GM19328 (cell line): ENCODE data around the gene NOS3.

ENCODE experiments used
- ATAC-seq: cut with Tn5 transposase; IDR thresholded peaks from one replicate; pipeline ENCODE4 v1.9.1; 2021; ENCODE audit warnings: mild to moderate bottlenecking, moderate library complexity; ENCODE audit not compliant: unreplicated experiment

Gene NOS3

DNA sequence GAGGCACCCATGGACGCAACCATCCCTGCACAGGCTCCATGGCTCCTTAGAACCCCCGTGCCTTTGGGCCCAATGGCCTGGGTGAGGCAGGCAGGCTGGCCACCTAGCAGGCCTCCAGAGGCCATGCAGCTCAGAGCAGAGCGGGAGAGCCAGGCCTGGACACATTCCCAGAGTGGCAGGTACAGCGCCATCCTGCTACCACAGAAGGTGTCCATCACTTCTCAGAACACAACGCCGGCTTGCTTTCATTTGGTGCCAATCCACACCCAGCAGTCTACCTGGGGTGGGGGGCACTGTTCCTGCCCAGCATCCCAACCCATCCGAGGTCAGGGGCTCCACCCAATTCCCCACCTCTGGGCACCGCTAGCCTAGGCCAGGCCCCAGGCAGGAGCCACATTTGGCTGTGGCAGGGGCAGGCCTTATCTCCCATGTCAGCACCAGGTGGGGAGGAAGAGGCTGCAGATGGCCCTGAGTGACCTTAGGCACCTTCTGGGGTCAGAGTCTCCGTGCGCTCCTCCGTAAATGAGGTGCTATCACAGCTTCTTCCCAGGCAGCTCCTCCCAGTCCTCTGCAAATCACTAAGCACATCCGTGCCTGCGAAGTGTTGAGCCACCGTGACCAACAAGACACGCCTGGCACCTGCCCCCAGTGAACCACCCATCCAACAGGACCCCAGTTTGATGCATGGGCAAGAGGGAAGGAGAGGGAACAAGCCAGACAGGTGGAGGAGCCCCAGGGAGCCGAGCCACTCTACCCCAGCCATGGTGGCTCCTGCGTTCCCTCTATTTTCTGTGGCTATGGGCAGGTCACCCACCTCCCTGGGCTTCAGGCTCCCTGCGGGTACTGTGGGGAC, 26.9 kb upstream of the NOS3 start:
- no peak for ATAC-seq

DNA sequence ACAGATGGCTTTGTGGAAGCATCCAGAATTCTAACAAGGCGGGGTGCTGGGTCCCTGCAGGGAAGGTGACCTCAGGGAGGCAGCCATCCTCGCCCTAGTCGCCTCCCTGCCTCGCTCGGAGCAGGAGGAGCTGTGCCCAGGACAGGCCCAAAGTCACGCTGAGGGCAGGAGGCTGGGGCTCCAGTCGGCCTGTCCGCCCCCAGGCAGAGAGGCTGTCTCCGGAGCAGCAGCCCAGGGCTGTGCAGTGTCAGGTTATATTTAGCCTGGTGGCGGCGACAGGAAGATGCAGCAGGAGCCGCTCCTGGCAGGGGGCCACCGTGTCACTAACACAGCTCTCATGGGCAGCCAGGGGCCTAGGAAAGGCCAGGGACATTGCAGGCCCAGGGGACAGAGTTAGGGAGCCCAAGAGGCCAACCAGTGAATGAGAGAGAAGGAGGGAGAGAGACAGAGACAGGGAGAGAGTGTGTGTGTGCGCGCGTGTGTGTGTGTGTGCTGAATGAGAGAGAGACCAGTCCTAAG, 26.2 kb upstream of the NOS3 start:
- ATAC-seq = no peak

DNA sequence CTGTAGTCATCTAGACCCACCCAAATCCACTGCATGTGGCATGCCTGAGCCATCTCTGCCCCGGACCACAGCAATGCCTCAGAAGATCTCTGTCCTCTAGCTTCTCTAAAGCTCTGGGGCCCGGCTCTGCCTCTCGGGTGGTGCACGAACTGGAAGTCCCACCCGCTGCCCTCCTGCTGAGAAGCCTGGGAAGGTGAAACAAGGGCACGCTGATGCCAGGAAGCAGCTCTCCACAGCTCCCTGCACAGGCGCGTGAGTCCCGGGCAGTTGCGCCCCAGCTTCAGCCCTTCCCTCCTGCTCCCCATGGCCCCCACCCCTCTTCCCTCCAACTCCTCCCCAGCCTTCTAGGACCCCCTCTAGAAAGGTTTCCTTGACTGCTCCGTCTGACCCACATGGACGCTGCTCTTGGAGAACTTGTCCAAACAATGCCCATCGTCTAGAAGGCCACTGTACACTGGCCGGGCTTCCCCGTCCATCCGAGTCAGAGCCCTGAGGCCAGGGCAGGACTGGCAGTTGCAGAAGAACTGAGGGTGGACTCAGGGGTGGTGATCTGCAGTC, 25.5 kb upstream of the NOS3 start:
- no peak for ATAC-seq

DNA sequence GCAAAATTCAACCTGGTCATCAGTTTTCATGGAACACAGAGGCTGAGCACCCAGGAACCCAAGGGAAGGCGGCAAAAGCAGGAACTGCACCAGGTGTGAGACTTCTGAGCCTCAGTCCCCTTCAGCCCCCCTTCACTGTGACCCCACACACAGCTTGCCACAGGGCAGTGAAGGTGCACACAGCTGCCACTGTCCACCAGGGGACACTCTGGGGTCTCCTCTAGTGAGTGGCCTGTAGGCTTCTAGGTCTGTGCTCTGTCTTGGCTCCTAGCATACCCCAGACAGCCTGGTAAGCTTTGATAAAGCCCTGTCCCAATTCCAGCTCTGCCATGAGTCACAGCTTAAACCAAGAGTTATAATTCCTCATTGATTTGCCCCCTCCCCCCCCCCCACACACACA, 24.8 kb upstream of the NOS3 start:
- no peak for ATAC-seq

DNA sequence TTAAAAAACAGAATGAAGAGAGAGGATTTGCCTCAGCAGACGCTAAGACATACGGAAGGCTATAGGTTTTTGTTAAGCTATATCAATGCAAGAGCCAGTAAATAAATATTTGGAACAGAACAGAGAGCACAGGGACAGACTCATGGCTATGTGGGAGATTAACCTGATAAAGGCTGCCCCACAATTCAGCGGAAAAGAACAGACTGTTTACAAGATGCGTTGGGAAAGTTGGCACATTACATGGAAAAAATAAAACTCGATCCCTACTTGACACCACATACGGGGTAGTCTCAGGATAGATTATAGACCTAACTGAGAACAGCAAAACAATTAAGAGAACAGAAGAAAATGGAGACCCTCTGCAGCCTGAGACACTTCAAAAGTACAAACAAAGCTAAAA, 23.5 kb upstream of the NOS3 start:
- no peak for ATAC-seq

DNA sequence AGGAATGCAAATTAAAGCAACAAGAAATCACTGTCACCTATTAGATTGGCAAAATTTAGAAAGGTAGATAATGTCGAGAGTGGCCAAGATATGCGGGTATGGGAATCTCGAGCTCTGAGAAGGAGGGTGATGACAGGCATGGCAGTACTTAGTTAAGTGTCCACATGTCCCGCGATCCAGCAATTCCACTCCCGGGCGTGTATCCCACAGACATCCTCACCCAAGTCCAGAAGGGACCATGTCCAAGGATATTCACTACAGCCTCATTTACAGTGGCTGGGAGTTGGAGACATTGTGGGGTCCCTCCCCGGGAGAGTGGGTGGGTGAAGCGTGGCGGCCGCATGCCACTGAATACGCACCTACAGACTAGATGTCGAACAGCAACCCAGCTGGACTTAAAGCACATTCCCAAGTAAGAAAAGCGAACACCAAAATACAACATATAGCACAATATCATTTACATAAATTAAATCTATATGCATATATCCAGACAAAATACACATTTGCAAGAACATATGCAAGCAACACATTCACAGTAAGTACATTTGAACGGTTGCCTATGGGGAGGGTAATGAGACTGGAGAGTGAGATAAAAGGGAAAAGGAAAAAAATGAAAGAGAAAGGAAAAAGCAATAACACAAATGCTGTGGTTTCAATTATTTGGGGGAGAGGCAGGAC, 22.6 kb upstream of the NOS3 start:
- ATAC-seq = no peak

DNA sequence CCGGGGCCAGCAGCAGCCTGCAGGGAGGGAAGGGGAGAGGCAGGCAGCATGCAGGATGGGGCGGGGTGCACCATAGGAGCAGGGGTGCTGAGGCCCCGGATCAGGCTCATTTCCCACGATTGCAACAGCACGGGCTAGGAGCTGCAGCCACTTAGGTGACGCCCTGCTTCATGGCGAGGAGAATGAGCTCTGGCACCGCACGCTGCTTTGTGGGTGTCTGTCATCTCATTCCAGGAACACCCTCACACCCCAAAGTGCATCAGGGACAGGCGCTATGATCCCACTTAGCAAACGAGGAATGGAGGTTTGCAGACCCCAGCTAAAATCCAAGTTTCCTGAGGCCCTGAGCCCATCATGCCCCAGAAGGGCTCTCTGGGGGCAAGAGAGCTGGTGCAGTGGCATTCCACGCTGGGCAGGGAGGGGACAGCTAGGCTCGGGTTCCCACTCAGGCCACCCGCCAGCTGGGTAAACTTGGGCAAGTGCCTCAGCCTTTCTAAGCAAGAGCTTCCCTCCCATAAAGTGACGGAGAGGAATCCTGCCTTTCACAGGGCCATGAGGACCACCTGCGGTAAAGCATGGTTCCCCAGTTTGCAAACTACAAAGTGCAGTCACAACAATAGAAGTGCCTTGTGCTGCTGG, 22.0 kb upstream of the NOS3 start:
- no peak for ATAC-seq

DNA sequence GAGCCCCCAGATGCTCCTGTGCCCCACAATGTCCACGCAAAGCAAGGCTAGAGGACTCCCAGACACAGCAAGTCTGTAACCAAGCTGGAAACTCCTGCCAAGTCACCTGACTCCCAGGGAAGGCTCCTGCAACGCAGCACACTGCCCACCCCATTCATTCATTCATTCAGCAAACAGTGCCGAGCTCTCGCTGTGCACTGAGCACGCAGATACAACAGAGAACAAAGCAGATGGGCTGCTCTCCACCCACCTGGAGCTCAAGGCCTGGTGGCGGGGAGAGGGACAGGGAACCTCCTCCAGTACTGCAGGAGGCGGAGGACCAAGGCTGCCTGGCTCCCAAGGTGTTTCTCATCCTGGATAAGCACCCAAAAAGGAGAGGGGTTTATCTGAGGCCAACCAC, 21.3 kb upstream of the NOS3 start:
- no peak for ATAC-seq

DNA sequence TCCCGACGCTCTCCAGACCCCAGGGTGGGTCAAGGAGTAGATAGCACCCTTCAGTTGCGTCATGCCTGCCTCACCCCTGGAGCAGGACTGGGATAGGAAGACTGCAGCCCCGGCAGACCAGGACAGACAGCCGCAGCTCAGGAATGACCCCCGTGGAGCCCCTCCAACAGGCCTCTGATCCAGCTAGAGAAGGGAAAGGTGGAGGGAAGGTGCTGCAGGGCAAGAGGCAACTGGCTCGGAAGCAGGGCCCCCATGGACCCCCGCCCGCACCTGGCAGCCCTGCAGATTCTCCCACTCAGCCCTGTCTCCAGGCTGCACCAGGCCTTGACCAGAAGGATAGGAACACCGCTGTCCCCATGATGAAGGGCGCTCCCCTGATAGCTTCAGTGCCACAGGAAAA, 20.4 kb upstream of the NOS3 start:
- no peak for ATAC-seq

DNA sequence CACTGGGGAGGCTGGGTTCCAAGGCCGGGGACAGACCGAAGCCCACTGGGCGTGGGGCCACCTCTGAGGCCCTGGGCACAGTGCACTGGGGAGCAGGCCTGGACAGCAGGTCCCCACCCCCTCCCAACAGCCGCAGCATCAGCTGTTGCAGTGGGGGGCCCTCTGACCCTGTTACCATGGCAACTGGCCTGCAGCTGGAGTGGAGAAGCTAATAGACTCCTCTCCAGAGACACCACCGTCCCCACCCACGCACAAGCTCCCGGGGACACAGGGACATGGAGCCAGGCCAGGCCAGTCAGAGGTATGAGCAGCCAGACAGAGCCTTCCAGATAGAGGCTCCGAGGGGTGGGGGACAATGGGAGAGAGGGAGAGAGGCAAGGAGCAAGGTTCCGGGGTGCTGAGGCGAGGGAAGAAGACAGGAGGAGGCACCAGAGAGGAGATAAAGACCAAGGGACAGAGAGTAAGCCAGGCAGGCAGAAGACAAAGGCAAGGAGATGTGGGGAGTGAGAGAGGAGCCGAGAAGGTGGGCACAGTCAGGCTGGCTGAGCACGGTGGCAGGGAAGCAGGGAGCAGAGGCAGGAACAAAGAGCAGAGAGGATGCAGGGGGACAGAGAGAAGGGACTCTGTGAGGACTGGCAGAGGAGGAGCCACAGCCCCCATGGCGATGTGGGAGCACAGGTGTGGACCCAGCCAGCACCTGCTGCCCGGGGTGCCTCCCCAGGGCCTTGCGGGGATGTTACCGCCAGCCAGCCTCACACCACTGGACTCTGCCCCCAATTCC, 19.4 kb upstream of the NOS3 start:
- ATAC-seq = no peak

DNA sequence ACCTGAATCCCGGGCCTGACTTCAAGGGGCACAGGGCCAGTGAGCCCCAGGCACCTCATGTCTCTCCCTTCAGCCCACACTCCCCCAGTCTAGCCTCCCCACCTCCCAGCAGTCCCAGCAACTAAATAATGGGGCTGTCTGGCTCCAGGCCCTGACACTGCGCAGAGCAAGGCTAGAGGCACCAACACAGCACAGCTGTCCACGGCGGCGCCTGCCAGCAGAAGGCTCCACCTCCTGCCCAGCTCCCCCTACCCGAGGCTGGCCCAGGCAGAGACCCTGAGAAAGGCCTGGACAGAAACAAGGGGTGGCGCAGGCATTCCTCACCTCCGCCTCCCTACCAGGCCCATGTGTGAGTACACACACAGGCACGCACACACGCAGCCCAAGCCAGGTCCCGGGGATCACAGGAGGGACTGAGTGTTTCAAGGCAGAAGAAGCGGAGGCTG, 18.8 kb upstream of the NOS3 start:
- no peak for ATAC-seq

DNA sequence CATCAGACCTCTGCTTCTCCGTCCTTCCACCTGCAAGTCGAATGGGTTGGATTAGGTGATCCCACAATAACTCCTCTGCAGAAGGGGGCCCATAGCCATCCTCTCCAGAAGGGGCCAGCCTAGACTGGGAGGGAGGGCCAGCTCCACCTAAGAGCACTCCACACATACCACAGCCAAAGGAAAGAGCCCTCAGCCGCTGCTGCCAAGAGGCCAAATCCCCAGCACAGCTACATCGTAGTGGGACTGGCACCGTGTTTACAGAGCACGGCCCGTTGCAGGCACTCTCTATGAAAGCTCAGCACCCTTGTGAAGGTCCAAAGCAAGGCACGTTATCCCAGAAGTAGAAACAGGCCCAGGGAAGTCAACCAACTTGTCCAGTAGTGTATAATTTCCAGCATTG, 18.1 kb upstream of the NOS3 start:
- ATAC-seq = no peak

DNA sequence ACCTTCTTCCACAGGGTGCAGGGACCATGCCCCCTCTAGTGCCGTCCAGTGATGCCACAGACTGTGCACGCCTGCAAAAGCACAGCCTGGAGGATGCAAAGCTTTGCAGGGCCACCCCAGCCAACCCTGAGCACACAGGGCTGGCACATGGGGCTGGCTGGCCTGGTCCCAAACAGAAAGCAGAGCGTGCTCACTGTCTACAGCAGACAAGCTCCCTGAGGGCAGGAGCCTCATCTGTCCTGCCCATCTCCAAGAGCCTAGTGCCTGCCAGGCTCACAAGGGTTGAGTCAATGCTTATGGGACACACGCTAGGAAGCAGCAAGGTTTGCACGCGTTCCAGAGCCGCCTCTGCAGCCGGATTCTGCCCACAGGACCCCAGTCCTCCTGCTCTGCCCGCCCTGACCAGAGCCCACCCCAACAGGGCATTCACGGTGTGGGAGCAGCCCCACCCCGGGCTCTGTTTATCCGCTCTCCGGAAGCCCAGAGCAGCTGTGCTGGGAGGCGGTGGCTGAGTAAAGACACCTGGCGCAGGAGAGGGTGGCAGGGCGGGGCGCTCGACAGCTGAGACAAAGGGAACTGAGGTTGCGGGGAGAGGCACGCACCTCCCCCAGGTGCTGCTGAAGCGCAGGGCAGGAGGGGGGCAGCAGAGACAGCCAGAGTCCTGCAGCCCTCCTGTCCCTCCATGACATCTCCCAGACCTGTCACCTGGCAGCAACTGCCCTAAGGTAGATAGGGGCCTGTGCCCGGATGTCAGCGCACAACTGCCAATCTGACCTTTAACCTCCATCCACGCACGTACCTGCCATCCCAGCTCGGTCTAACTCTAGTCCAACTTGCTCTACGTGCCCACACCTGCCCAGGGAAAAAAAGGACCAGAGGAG, 17.0 kb upstream of the NOS3 start:
- ATAC-seq = no peak

DNA sequence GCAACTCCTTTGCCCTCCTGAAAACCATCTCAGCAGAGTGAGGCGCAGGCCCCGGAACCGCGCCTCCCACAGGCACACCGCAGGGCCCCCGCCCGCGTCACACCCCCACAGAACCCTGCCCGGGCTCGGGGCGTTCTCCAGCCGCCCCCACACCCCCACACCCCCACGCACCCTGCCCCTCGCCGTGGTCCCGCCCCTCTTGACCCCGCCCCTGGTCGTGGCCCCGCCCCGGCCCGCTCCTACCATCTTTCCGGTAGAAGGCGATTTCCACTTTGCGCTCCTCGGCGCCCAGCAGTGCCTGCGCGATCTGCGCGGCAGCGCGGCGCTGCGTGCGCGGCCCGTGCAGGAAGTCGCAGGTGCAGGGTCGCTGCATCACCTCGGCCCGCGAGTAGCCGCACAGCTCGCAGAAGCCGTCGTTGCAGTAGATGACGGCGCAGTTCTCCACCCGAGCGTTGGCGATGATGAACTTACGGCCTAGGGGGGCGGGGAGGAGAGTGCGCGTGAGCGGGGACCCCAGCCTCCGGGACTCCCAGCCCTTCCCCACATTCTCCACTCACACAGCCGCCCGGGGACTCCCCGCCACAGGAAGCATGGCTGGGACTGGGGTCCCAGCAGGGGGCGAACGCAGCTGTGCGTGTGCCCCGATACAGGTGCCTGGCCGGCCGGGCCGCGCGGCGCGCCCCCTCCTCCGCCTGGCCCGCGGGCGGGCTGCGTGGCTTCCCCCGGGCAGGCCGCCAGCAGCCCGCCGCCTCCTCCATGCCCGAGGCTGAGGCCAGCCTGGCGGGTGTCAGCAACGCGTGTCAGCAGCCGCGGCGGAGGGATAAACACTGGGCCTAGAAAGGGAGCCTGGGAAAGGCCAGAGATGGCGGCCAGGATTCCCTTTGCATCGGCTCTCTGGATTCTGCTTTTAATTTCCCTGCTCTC, 16.1 kb upstream of the NOS3 start:
- peak; percentile 48 for ATAC-seq

DNA sequence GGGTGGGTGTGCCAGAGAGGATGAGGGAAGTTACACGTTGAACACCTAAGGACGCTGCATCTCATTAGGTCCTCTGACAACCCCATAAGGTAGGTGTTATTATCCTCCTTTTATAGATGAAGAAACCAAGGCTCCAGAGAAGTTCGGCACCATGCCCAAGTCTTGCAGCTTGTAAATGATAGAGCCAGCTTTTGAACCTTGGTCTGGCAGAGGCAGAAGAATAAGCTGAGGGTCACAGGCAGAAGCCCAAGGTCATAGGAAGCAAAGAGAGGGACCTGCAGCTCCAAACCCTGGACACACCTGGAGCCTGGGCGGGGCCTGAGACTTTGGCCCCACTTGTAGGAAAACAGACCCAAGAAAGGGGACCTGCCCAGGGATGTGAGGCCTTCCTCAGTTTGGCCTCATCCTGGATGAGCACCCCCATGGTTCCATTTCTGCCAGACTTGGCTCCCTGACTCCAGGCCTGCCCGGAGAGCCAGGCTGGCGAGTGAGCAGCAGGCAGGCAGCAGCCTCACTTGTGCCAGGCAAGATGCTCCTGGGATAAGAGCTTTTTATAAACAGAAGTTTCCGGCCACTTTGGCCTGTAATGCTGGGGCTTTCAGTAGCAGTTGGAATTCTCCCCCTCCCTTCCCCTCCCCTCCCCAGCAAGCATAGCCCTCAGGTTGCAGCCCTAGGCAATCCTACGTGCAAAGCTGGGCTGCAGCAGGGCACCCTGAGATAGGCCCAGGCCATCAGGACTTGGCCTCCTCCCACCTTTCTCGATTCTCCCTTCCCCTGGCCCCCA, 15.1 kb upstream of the NOS3 start:
- no peak for ATAC-seq

DNA sequence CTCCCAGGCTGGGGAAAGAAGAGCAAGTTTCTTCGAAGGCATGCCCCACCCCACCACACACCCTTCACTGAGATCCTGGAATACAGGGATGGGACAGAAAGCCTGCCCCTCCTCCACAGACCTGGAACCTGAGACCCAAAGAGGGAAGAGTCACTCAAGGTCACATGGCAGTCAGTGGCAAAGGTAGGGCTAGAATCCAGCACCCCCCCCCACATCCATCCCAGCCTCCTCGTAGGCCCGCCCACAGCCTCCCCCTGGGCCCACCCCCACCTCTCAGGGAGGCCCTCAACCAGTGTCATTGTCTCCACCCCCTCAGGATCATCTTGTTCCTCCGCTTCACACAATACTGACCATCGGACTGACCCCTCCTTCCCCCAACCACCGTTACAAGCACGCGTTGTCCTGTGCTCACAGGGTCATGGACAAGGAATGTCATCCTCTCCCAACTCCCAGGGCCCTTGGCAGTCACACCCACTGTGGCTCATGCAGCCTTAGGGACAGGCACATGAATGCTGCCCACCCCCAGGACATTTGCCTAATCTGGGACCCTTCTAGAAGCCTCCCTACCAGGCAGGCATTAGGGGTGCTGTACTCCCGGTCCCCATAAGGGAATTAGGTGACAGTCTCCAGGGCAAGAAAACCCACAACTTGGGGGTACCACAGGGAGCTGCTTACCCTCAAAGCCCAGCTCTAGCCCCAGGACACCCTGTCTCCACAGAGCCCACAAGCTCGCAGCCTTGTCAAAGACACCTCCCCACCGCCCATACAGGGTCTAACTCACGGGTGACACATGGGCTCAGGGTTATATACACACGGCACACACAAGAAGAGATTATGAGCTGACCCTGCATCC, 14.1 kb upstream of the NOS3 start:
- ATAC-seq = no peak
